ENCODE data around the gene USP7.

GRCh38 chr16:8999800-9000199, 36.1 kb upstream of the USP7 start:
- TF ChIP-seq CTCF (IDR thresholded peaks at IDR 0.05) (no peak), POLR2A (IDR thresholded peaks at IDR 0.05) (no peak)

Measured in esophagus squamous epithelium (tissue), 4 donors.